Ascending aorta (tissue), 2 donors: ENCODE data around the gene CNBD2. TPM values are rescaled to one million over a fixed set of nuclear protein-coding genes. Genes with fewer than 3 reads are reported as not detected.
"Not testable (repeated sequence)": the region's sequence is repeated elsewhere in the genome, so short reads cannot be mapped to it uniquely, and the experiment has no call there.

ENCODE experiments used
- DNase-seq, 2 donors: peaks; one replicate each; pipeline ENCODE4 v3.0.0-alpha.2; 2019; ENCODE audit warnings: low spot score in 2 of 2
- H3K27ac ChIP-seq, 2 donors: fragments of 200-600 bp; sonication (generic); one replicate each; pipeline ENCODE4 v1.5.1; 2016 to 2017; ENCODE audit warnings: mild to moderate bottlenecking in 1 of 2
- H3K27me3 ChIP-seq: fragments of 200-600 bp; sonication (generic); one replicate; pipeline ENCODE4 v1.5.1; 2017
- H3K36me3 ChIP-seq, 2 donors: fragments of 200-600 bp; sonication (generic); one replicate each; pipeline ENCODE4 v1.5.1; 2016
- H3K4me1 ChIP-seq, 2 donors: fragments of 200-600 bp; sonication (generic); one replicate each; pipeline ENCODE4 v1.5.1; 2016 to 2017; ENCODE audit warnings: mild to moderate bottlenecking in 1 of 2
- H3K4me3 ChIP-seq, 2 donors: fragments of 200-600 bp; sonication (generic); one replicate each; pipeline ENCODE4 v1.5.1; 2016 to 2017; ENCODE audit warnings: mild to moderate bottlenecking in 1 of 2
- H3K9me3 ChIP-seq, 2 donors: fragments of 200-600 bp; sonication (generic); one replicate each; pipeline ENCODE4 v1.5.1; 2016
- intact Hi-C: fragments of 100-400 bp; cut with DNase I; formaldehyde crosslinking; loops from one replicate; pipeline ENCODE4 v1.15.1; 2023
- total RNA-seq: library from RNA; depleted of rRNA; stranded (reverse); fragments of >200 nt; gene quantifications from one replicate; pipeline ENCODE4 v1.1.0, GENCODE V29; 2016
- TF ChIP-seq, protein P1 (sequence below), 3 experiments: fragments of 200-600 bp in 2 of 3; fragments of 450-650 bp in 1 of 3; sonication (generic) in 2 of 3; IDR thresholded peaks; one replicate each; pipeline ENCODE4 v1.5.1; 2016 to 2019; ENCODE audit warnings: antibody characterized with exemption in 3 of 3, mild to moderate bottlenecking in 1 of 3, moderate library complexity in 1 of 3

CNBD2 gene
- total RNA-seq, 1 donor from 2014 or later: not detected

DNA sequence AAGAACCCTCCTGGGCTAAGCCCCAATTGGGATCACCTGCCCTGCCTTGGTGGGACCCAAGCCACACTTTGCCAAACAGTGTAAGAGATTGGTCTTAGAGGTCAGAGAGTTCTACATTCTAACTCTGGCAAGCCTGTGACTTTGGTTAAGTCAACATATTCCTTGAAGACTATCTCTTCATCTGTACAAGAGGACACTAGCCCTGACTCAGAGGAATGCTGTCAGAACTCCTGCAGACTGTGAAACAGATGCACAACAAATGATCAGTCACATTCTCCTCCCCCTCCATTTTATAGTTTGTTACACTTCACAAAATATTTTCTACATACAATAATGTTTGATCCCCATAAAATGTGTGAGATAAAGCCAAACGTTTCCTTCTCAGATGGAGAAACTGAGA lies 94.4 kb downstream of the CNBD2 start:
- no peak overlapping the region for H3K27ac ChIP-seq
- no peaks in the 10 kb centered on the region for H3K27me3 ChIP-seq
- peaks cover 7% of the 10 kb centered on the region in 2 donors for H3K4me1 ChIP-seq
- H3K9me3 ChIP-seq: no peaks in the 10 kb centered on the region
- no peak for DNase-seq
- H3K4me3 ChIP-seq: no peak overlapping the region
- TF ChIP-seq, protein P1, sequence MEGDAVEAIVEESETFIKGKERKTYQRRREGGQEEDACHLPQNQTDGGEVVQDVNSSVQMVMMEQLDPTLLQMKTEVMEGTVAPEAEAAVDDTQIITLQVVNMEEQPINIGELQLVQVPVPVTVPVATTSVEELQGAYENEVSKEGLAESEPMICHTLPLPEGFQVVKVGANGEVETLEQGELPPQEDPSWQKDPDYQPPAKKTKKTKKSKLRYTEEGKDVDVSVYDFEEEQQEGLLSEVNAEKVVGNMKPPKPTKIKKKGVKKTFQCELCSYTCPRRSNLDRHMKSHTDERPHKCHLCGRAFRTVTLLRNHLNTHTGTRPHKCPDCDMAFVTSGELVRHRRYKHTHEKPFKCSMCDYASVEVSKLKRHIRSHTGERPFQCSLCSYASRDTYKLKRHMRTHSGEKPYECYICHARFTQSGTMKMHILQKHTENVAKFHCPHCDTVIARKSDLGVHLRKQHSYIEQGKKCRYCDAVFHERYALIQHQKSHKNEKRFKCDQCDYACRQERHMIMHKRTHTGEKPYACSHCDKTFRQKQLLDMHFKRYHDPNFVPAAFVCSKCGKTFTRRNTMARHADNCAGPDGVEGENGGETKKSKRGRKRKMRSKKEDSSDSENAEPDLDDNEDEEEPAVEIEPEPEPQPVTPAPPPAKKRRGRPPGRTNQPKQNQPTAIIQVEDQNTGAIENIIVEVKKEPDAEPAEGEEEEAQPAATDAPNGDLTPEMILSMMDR (IDR thresholded peaks at IDR 0.05): no peak
- intact Hi-C loops: loop anchor here (5.0 kb wide), 2 partner anchors 95 to 110 kb away; partner anchors contain the start of gene SCAND1
- H3K36me3 ChIP-seq: no peaks in the 10 kb centered on the region

DNA sequence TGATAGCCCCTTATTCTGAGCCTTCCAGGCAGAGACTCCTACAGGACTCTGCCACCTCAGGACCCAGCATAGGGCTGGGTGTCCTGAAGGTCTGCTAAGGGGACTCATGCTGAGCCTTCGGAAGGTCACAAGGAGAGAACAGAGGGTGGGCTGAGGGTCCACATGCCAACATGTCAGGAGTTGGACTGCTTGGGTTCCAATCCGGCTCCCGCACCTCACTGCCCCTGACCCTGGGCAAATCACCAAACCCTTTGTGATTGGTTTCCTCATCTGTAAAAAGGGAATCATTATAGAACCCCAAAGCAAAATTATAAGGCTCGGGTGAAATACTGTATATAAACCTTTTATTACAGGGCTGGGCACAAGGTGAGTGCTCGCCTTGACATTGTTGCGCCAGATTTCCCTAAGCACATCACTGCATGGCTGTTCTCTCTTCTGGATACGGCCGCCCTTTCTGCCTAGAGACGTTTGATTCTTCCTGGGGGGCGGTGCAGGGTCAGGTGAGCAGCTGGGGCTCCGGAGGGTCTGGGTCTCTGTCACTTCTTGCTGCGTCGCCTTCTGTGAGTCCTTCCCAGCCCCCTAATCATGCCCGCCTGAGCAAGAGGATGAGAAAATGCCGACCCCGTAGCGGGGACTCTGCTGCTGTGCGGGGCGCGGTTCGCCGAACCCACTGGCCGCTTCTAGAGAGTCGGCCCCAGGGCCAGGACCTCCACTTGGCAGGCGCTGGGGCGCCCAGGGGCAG lies 95.7 kb downstream of the CNBD2 start:
- Histone ChIP-seq H3K27me3 (no peaks in the 10 kb centered on the region), H3K27ac (peak overlapping the region; percentile 85 to 88), H3K9me3 (no peaks in the 10 kb centered on the region), H3K36me3 (no peaks in the 10 kb centered on the region), H3K4me3 (peak overlapping the region; percentile 56 to 71), H3K4me1 (peaks cover 7% of the 10 kb centered on the region in 2 donors)
- no peak for DNase-seq
- intact Hi-C loops: loop anchor here (1.0 to 5.0 kb wide), 4 partner anchors 13 to 112 kb away; partner anchors contain the start of gene SCAND1
- TF ChIP-seq, protein P1 (IDR thresholded peaks at IDR 0.05): no peak

DNA sequence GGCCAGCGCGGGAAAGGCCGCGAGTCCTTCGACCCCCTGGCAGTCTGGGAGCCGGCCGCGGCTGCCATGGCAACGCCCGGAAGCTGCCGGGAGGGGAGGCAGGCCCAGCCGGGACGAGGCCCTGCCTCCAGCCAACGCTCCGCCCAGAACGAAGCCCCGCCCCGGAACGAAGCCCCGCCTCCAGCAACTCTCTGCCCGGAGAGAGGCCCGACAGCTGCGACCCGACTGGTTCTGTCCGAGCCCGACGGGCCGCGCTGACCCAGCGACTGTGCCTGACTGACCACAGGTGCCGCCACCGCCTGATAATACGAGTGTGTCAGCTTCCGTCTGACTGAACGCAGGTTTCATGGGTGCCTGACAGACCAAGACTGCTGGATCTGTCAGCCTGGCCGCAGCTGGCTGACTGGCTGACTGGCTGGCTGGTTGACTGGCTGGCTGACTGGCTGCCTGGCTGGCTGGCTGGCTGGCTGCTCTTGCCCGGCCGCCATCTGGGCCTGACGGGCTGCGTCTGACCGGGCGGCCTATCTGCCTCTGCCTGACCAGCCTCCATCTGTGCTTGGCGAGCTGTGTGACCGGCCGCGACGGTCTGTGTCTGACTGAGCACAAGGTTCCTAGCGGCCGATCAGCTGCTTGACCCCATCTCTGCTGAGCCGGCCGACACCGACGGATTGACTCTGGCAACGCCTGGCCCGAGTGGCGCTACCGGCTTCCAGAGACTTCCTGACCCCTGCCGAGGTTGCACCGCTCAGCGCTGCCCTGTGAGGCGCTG lies 96.5 kb downstream of the CNBD2 start:
- peak; percentile 80 to 97 for DNase-seq
- no peaks in the 10 kb centered on the region for H3K9me3 ChIP-seq
- H3K27ac ChIP-seq: peak overlapping the region; percentile 85 to 88
- no peaks in the 10 kb centered on the region for H3K36me3 ChIP-seq
- H3K27me3 ChIP-seq: no peaks in the 10 kb centered on the region
- intact Hi-C loops: loop anchor here (1.0 to 5.0 kb wide), 4 partner anchors 14 to 113 kb away; partner anchors contain the start of gene SCAND1
- H3K4me3 ChIP-seq: peak overlapping the region; percentile 56 to 71
- peaks cover 7% of the 10 kb centered on the region in 2 donors for H3K4me1 ChIP-seq
- TF ChIP-seq, protein P1 (IDR thresholded peaks at IDR 0.05): no peak

DNA sequence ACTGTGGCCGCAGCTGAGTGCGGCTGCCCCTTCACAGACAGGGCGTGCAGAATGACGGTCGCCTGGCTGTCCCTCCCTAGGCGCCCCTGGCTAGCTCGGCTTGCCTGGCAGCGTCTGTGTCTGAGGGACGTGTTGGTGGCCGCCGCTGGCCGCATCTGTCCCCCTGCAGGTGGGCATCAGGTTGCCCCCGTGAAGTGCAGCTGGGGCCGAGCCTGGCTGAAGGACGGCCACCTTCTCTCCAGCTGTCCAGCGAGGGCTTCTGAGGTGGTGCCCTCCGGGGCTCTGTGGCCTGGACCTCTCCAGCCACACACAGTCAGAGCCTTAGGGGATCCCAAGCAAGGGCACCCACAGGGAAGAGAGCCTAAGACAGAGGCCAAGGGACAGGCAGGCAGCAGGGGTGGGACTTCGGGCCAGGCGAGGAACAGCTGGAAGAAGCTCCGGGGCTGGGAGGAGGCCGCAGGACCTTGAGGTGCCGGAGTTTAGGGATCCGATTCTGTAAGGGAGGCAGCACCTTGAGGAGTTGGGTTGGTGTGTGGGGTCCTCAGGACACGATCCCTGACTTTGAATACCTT lies 97.1 kb downstream of the CNBD2 start:
- Histone ChIP-seq H3K36me3 (no peaks in the 10 kb centered on the region), H3K4me1 (peaks cover 7% of the 10 kb centered on the region in 2 donors), H3K27ac (peak overlapping the region; percentile 85 to 88), H3K27me3 (no peaks in the 10 kb centered on the region), H3K4me3 (peak overlapping the region; percentile 56 to 71), H3K9me3 (no peaks in the 10 kb centered on the region)
- no peak for DNase-seq
- intact Hi-C loops: loop anchor here (2.0 kb wide), 1 partner anchor 27 kb away; no protein-coding TSS in a partner anchor
- TF ChIP-seq, protein P1 (IDR thresholded peaks at IDR 0.05): no peak

DNA sequence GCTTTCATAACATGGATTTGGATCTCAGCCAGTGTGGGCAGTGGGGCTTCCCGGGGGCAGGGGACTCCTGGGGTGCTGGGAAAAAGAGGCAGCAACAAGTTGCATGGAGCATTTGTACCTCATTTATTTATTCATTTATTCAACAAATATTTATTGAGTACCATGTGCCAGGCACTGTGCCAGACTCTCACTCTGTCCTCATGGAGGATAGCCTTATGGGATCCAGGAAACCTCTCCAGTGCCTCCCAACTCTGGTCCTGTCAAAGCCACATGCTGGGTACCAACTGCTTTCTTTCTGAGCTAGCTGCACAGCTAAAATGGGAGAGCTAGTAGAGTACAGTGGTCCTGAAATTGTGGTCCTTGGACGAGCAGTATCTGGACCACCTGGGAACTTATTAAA lies 98.4 kb downstream of the CNBD2 start:
- intact Hi-C loops: no loop called here
- H3K4me3 ChIP-seq: no peak overlapping the region
- H3K27ac ChIP-seq: no peak overlapping the region
- TF ChIP-seq, protein P1 (IDR thresholded peaks at IDR 0.05): no peak
- no peak for DNase-seq
- no peaks in the 10 kb centered on the region for H3K36me3 ChIP-seq
- H3K27me3 ChIP-seq: no peaks in the 10 kb centered on the region
- peaks cover 7% of the 10 kb centered on the region in 2 donors for H3K4me1 ChIP-seq
- H3K9me3 ChIP-seq: no peaks in the 10 kb centered on the region

DNA sequence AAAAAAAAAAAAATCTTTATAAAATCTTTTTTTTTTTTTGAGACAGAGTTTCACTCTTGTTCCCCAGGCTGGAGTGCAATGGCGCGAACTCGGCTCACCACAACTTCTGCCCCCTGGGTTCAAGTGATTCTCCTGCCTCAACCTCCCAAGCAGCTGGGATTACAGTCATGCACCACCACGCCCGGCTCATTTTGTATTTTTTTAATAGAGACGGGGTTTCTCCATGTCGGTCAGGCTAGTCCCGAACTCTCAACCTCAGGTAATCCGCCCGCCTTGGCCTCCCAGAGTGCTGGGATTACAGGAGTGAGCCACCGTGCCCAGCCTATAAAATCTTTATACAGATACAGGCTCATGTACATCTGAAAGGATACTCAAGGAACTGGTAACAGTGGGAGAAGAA lies 100.1 kb downstream of the CNBD2 start:
- H3K4me1 ChIP-seq, H3K36me3 ChIP-seq, DNase-seq, H3K27ac ChIP-seq, H3K27me3 ChIP-seq, H3K4me3 ChIP-seq, intact Hi-C loops, H3K9me3 ChIP-seq: not testable (repeated sequence)
